Transverse colon (tissue), 3 donors: ENCODE data around the gene GPR32.

Experiments
- CTCF ChIP-seq, 5 experiments: fragments of 200-600 bp in 3 of 5; fragments of 450-650 bp in 2 of 5; sonication (generic) in 3 of 5; IDR thresholded peaks; 1 replicate in 2 of 5; 2 replicates in 3 of 5; pipeline ENCODE4 v1.5.1; 2016 to 2017; ENCODE audit warnings: antibody characterized with exemption in 5 of 5, inconsistent platforms in 3 of 5, mild to moderate bottlenecking in 2 of 5, moderate library complexity in 1 of 5
- POLR2A ChIP-seq: fragments of 450-650 bp; IDR thresholded peaks from one replicate; pipeline ENCODE4 v1.6.1; 2016; ENCODE audit warnings: antibody characterized with exemption, mild to moderate bottlenecking, moderate library complexity

- TF ChIP-seq CTCF (IDR thresholded peaks at IDR 0.05) (no peak), POLR2A (no peak)
These were observed 25.4 kb downstream of the GPR32 start for GRCh38 chr19:50795664-50796073.
